ENCODE data around the gene TDRD9. TPM values are rescaled to one million over a fixed set of nuclear protein-coding genes. Genes with fewer than 3 reads are reported as not detected.

Gene TDRD9
- total and polyA plus RNA-seq, 2 donors from 2014 or later, result 1.6 to 6.6 TPM

- Histone ChIP-seq H3K27me3 (ENCODE audit: control insufficient read depth, insufficient read depth, low read length) (no peaks in the 10 kb centered on the region), H3K4me1 (ENCODE audit: control insufficient read depth in 2 of 3, insufficient read depth in 2 of 3, low read depth in 1 of 3, low read length in 3 of 3) (no peaks in the 10 kb centered on the region), H3K36me3 (ENCODE audit: control insufficient read depth in 2 of 3, insufficient read depth in 3 of 3, low read length in 3 of 3) (no peaks in the 10 kb centered on the region), H3K4me3 (ENCODE audit: low read length in 3 of 3) (no peak overlapping the region), H3K27ac (ENCODE audit: low read depth in 2 of 2, low read length in 2 of 2) (no peak overlapping the region), H3K9me3 (ENCODE audit: control insufficient read depth in 2 of 3, insufficient read depth in 1 of 3, low read length in 3 of 3) (no peaks in the 10 kb centered on the region), H3K9ac (ENCODE audit: low read length in 3 of 3) (no peak overlapping the region)
- intact Hi-C loops (cut with DNase I), result no loop called here
- DNase-seq (peak in 2 of 5 donors; percentile 24 to 25), FAIRE-seq (no peak)
- TF ChIP-seq CTCF (IDR thresholded peaks at IDR 0.05; ENCODE audit: borderline replicate concordance, extremely low read depth, insufficient read depth), result no peak
These were observed 120.7 kb downstream of the TDRD9 start for GRCh38 chr14:104048758-104049507.

GRCh38 chr14:104049576-104050240, 121.5 kb downstream of the TDRD9 start:
- intact Hi-C loops (cut with DNase I), result no loop called here
- DNase-seq, result no peak
- Histone ChIP-seq H3K27me3 (ENCODE audit: control insufficient read depth, insufficient read depth, low read length) (no peaks in the 10 kb centered on the region), H3K4me1 (ENCODE audit: control insufficient read depth in 2 of 3, insufficient read depth in 2 of 3, low read depth in 1 of 3, low read length in 3 of 3) (no peaks in the 10 kb centered on the region), H3K9ac (ENCODE audit: low read length in 3 of 3) (no peak overlapping the region), H3K4me3 (ENCODE audit: low read length in 3 of 3) (no peak overlapping the region), H3K27ac (ENCODE audit: low read depth in 2 of 2, low read length in 2 of 2) (no peak overlapping the region), H3K36me3 (ENCODE audit: control insufficient read depth in 2 of 3, insufficient read depth in 3 of 3, low read length in 3 of 3) (no peaks in the 10 kb centered on the region), H3K9me3 (ENCODE audit: control insufficient read depth in 2 of 3, insufficient read depth in 1 of 3, low read length in 3 of 3) (no peaks in the 10 kb centered on the region)
- TF ChIP-seq CTCF (IDR thresholded peaks at IDR 0.05; ENCODE audit: borderline replicate concordance, extremely low read depth, insufficient read depth), result no peak
- FAIRE-seq, result no peak

- no peak for FAIRE-seq
These were observed 123.0 kb downstream of the TDRD9 start for GRCh38 chr14:104051092-104051813.

More at GRCh38 chr14:104051092-104051813, 123.0 kb downstream of the TDRD9 start:
- Histone ChIP-seq H3K9ac (ENCODE audit: low read length in 3 of 3) (no peak overlapping the region), H3K27ac (ENCODE audit: low read depth in 2 of 2, low read length in 2 of 2) (no peak overlapping the region), H3K9me3 (ENCODE audit: control insufficient read depth in 2 of 3, insufficient read depth in 1 of 3, low read length in 3 of 3) (no peaks in the 10 kb centered on the region), H3K27me3 (ENCODE audit: control insufficient read depth, insufficient read depth, low read length) (no peaks in the 10 kb centered on the region), H3K4me3 (ENCODE audit: low read length in 3 of 3) (no peak overlapping the region), H3K36me3 (ENCODE audit: control insufficient read depth in 2 of 3, insufficient read depth in 3 of 3, low read length in 3 of 3) (no peaks in the 10 kb centered on the region), H3K4me1 (ENCODE audit: control insufficient read depth in 2 of 3, insufficient read depth in 2 of 3, low read depth in 1 of 3, low read length in 3 of 3) (no peaks in the 10 kb centered on the region)
- intact Hi-C loops (cut with DNase I), result no loop called here
- DNase-seq, result no peak
- no peak for TF ChIP-seq CTCF (IDR thresholded peaks at IDR 0.05; ENCODE audit: borderline replicate concordance, extremely low read depth, insufficient read depth)
